Lower lobe of right lung (tissue), 2 donors: ENCODE measurements around the gene MYCT1. TPM values are rescaled to one million over a fixed set of nuclear protein-coding genes. Genes with fewer than 3 reads are reported as not detected.

Experiments used
- ATAC-seq, 2 donors: fragments of 200-7000 bp; cut with Tn5 transposase; one replicate each; pipeline ENCODE4 v1.9.1; 2020 to 2022; ENCODE audit warnings: mild to moderate bottlenecking in 2 of 2, moderate library complexity in 2 of 2
- DNase-seq: peaks from one replicate; pipeline ENCODE4 v3.0.0-alpha.2; 2020
- H3K27ac ChIP-seq: fragments of 200-600 bp; one replicate; pipeline ENCODE4 v1.8.0; 2022
- H3K27me3 ChIP-seq: fragments of 200-600 bp; one replicate; pipeline ENCODE4 v1.8.0; 2022; ENCODE audit warnings: low read depth
- H3K36me3 ChIP-seq: fragments of 200-600 bp; one replicate; pipeline ENCODE4 v1.8.0; 2022; ENCODE audit warnings: mild to moderate bottlenecking
- H3K4me1 ChIP-seq: fragments of 200-600 bp; one replicate; pipeline ENCODE4 v1.8.0; 2022
- H3K4me3 ChIP-seq: fragments of 200-600 bp; one replicate; pipeline ENCODE4 v1.8.0; 2022; ENCODE audit warnings: mild to moderate bottlenecking
- H3K9me3 ChIP-seq: fragments of 200-600 bp; one replicate; pipeline ENCODE4 v1.8.0; 2022
- CTCF ChIP-seq: fragments of 200-600 bp; IDR thresholded peaks from one replicate; pipeline ENCODE4 v1.8.0; 2022; ENCODE audit warnings: antibody characterized with exemption, mild to moderate bottlenecking
- intact Hi-C: fragments of 100-400 bp; cut with DNase I; formaldehyde crosslinking; loops from one replicate; pipeline ENCODE4 v1.11.0; 2022
- total RNA-seq: library from RNA; stranded (reverse); fragmentation: NEBNext Ultra II Directional; extraction: Animal tissue kit (Norgen Biotek cat#: 25700); gene quantifications from one replicate; pipeline ENCODE4 v1.2.1, GENCODE V29; 2021
- donor health status: DM: no; HTN: yes; CAD: no; lungs with severe emphysema.

The MYCT1 gene
- total RNA-seq, 1 donor from 2014 or later: 18.0 TPM

GRCh38 chr6:152736687-152737273 lies 39.1 kb downstream of the MYCT1 start:
- no peak for TF ChIP-seq CTCF
- no peak overlapping the region for H3K4me3 ChIP-seq
- no peak overlapping the region for H3K27ac ChIP-seq
- H3K27me3 ChIP-seq: no peaks in the 10 kb centered on the region
- no peaks in the 10 kb centered on the region for H3K4me1 ChIP-seq
- no peaks in the 10 kb centered on the region for H3K9me3 ChIP-seq
- DNase-seq (no peak), ATAC-seq (no peak)
- no peaks in the 10 kb centered on the region for H3K36me3 ChIP-seq
- intact Hi-C loops: no loop called here

- DNase-seq (no peak), ATAC-seq (no peak)
- intact Hi-C loops: no loop called here
- no peaks in the 10 kb centered on the region for H3K4me1 ChIP-seq
- H3K4me3 ChIP-seq: no peak overlapping the region
- H3K27me3 ChIP-seq: no peaks in the 10 kb centered on the region
- no peaks in the 10 kb centered on the region for H3K9me3 ChIP-seq
- TF ChIP-seq CTCF: no peak
- H3K27ac ChIP-seq: no peak overlapping the region
- no peaks in the 10 kb centered on the region for H3K36me3 ChIP-seq
Measured at GRCh38 chr6:152745509-152746171, 47.9 kb downstream of the MYCT1 start.

GRCh38 chr6:152746172-152746553 lies 48.5 kb downstream of the MYCT1 start:
- Histone ChIP-seq H3K27ac (no peak overlapping the region), H3K4me1 (no peaks in the 10 kb centered on the region), H3K4me3 (no peak overlapping the region), H3K36me3 (no peaks in the 10 kb centered on the region), H3K27me3 (no peaks in the 10 kb centered on the region), H3K9me3 (no peaks in the 10 kb centered on the region)
- TF ChIP-seq CTCF: no peak
- intact Hi-C loops: no loop called here
- ATAC-seq (no peak), DNase-seq (no peak)

DNA sequence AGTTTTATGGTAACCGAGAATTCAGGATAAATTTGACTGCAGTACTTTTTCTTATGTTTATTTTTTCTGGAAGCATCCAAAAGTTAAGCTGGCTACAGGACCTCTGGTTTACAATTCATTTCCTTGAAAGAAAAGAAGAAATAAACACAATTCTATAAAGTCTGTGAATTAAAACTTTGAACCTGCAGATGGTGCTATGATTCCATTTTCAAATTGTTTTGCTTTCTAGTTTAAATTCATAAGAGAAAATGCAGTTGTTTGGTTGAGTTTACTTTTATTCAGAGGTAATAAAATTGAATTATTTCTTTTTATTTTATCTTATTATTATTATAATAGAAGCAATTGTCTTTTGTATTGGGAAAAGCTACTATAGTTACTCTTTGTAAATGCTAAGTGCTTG lies 51.1 kb downstream of the MYCT1 start:
- no peaks in the 10 kb centered on the region for H3K36me3 ChIP-seq
- DNase-seq (no peak), ATAC-seq (no peak)
- TF ChIP-seq CTCF: no peak
- no peak overlapping the region for H3K27ac ChIP-seq
- H3K27me3 ChIP-seq: no peaks in the 10 kb centered on the region
- intact Hi-C loops: no loop called here
- H3K4me3 ChIP-seq: no peak overlapping the region
- no peaks in the 10 kb centered on the region for H3K4me1 ChIP-seq
- no peaks in the 10 kb centered on the region for H3K9me3 ChIP-seq

- intact Hi-C loops: no loop called here
- H3K36me3 ChIP-seq: no peaks in the 10 kb centered on the region
- no peak overlapping the region for H3K27ac ChIP-seq
Measured at GRCh38 chr6:152749336-152749735, 51.6 kb downstream of the MYCT1 start.

More at GRCh38 chr6:152749336-152749735, 51.6 kb downstream of the MYCT1 start:
- no peak for ATAC-seq
- Histone ChIP-seq H3K27me3 (no peaks in the 10 kb centered on the region), H3K4me3 (no peak overlapping the region), H3K9me3 (no peaks in the 10 kb centered on the region), H3K4me1 (no peaks in the 10 kb centered on the region)
- no peak for DNase-seq
- no peak for TF ChIP-seq CTCF
